K562 (cell line): ENCODE results near the gene TTC21A. TPM values are rescaled to one million over a fixed set of nuclear protein-coding genes. Genes with fewer than 3 reads are reported as not detected.

ENCODE experiments used
- CC2D1A ChIP-seq: fragments of 450-650 bp; IDR thresholded peaks from 2 replicates; pipeline ENCODE4 v1.6.1; 2017; ENCODE audit warnings: mild to moderate bottlenecking
- GTF2E2 ChIP-seq: fragments of 200-800 bp; sonication (Bioruptor generic); IDR thresholded peaks from 2 replicates; pipeline ENCODE4 v1.6.1; 2016; ENCODE audit warnings: missing genetic modification characterization, missing compliant biosample characterization
- GTF3C2 ChIP-seq: IDR thresholded peaks from 3 replicates; pipeline ENCODE4 v1.6.1; 2011; ENCODE audit warnings: borderline replicate concordance, mild to moderate bottlenecking, moderate library complexity; ENCODE audit not compliant: insufficient read length; ENCODE audit errors: extremely low read depth
- HNRNPK ChIP-seq: fragments of 200-400 bp; formaldehyde crosslinking; IDR thresholded peaks from one replicate; pipeline ENCODE4 v1.6.1; 2018; ENCODE audit warnings: mild to moderate bottlenecking, low read depth, low read length; ENCODE audit not compliant: poor library complexity, severe bottlenecking
- HNRNPLL ChIP-seq: fragments of 200-400 bp; formaldehyde crosslinking; IDR thresholded peaks from 2 replicates; pipeline ENCODE4 v1.6.1; 2017; ENCODE audit warnings: low read length, low read depth, mild to moderate bottlenecking; ENCODE audit not compliant: poor library complexity, severe bottlenecking
- ILK ChIP-seq: fragments of 450-650 bp; IDR thresholded peaks from 2 replicates; pipeline ENCODE4 v1.6.1; 2016; ENCODE audit warnings: missing genetic modification characterization, low read depth, mild to moderate bottlenecking, missing compliant biosample characterization, moderate library complexity, borderline replicate concordance
- IRF2 ChIP-seq: sonication (generic); formaldehyde crosslinking; IDR thresholded peaks from 2 replicates; pipeline ENCODE4 v1.8.1; 2022; ENCODE audit warnings: mild to moderate bottlenecking, missing genetic modification reagents
- JUN ChIP-seq, 2 experiments: sonication (generic) in 1 of 2; formaldehyde crosslinking in 1 of 2; IDR thresholded peaks; 2 replicates each; pipeline versions ENCODE4 v1.6.1 to v1.8.0; 2012 to 2022; ENCODE audit warnings: borderline replicate concordance in 2 of 2, mild to moderate bottlenecking in 2 of 2, improper control_type of control experiment in 1 of 2, low read depth in 1 of 2, low read length in 1 of 2, missing genetic modification reagents in 1 of 2
- LARP7 ChIP-seq: fragments of 450-650 bp; IDR thresholded peaks from 2 replicates; pipeline ENCODE4 v1.6.1; 2016
- NONO ChIP-seq, 2 experiments: fragments of 200-400 bp in 1 of 2; fragments of 450-650 bp in 1 of 2; formaldehyde crosslinking in 1 of 2; IDR thresholded peaks; 2 replicates each; pipeline ENCODE4 v1.6.1; 2017; ENCODE audit warnings: low read depth in 2 of 2, mild to moderate bottlenecking in 2 of 2, moderate library complexity in 2 of 2, low read length in 1 of 2
- SAFB2 ChIP-seq: fragments of 200-400 bp; formaldehyde crosslinking; IDR thresholded peaks from 2 replicates; pipeline ENCODE4 v1.6.1; 2018; ENCODE audit warnings: borderline replicate concordance, low read length, low read depth, moderate library complexity; ENCODE audit not compliant: severe bottlenecking
- SRSF1 ChIP-seq: fragments of 200-400 bp; formaldehyde crosslinking; IDR thresholded peaks from 2 replicates; pipeline ENCODE4 v1.6.1; 2017; ENCODE audit warnings: mild to moderate bottlenecking, low read depth, low read length, moderate library complexity
- ZC3H8 ChIP-seq: fragments of 450-650 bp; IDR thresholded peaks from 2 replicates; pipeline ENCODE4 v1.6.1; 2017
- ZNF263 ChIP-seq: sonication (generic); formaldehyde crosslinking; IDR thresholded peaks from 2 replicates; pipeline ENCODE4 v1.8.0; 2022; ENCODE audit warnings: mild to moderate bottlenecking, missing genetic modification reagents, borderline replicate concordance
- ZNF696 ChIP-seq: fragments of 250-450 bp; sonication (Bioruptor Pico); conservative IDR thresholded peaks from 2 replicates; pipeline ENCODE4 v1.4.0; 2020; ENCODE audit warnings: mild to moderate bottlenecking, moderate library complexity
- ZNF740 ChIP-seq, 3 experiments: fragments of 200-800 bp in 1 of 3; sonication (Bioruptor generic) in 1 of 3; sonication (generic) in 1 of 3; formaldehyde crosslinking in 1 of 3; IDR thresholded peaks; 2 replicates each; pipeline versions ENCODE4 v1.6.1 to v1.8.0; 2016 to 2022; ENCODE audit warnings: mild to moderate bottlenecking in 2 of 3, missing compliant biosample characterization in 2 of 3, missing genetic modification characterization in 2 of 3, missing genetic modification reagents in 1 of 3
- ZNF778 ChIP-seq: fragments of 450-650 bp; formaldehyde crosslinking; IDR thresholded peaks from 2 replicates; pipeline ENCODE4 v1.4.0; 2020; ENCODE audit warnings: mild to moderate bottlenecking, moderate library complexity
- polyA plus RNA-seq, 8 experiments: library from polyadenylated mRNA; depleted of rRNA in 4 of 8; stranded (reverse) in 5 of 8; unstranded in 3 of 8; fragments of >200 nt; fragmentation: Nextera tagmentation in 2 of 8; fragmentation: Illumina TruSeq in 1 of 8; extraction: Ambion mirVana in 2 of 8; extraction: Trizol in 1 of 8; gene quantifications; 2 replicates each; pipeline versions ENCODE4 v1.2.1 to v1.2.3, GENCODE V29; 2011 to 2014; ENCODE audit warnings: inconsistent platforms in 1 of 8, missing spikeins in 1 of 8
- total RNA-seq, 7 experiments: library from RNA; depleted of rRNA in 6 of 7; stranded (reverse); fragments of >200 nt in 6 of 7; fragmentation: Illumina TruSeq in 2 of 7; extraction: Trizol in 2 of 7; gene quantifications; 2 replicates each; pipeline versions ENCODE4 v1.2.1 to v1.2.3, GENCODE V29; 2011 to 2021; ENCODE audit warnings: low replicate concordance in 1 of 7
- TF ChIP-seq, protein P1 (sequence below): sonication (generic); formaldehyde crosslinking; IDR thresholded peaks from 2 replicates; pipeline ENCODE4 v1.8.0; 2022; ENCODE audit warnings: mild to moderate bottlenecking, missing genetic modification reagents
- TF ChIP-seq, protein P2 (sequence below): fragments of 450-650 bp; formaldehyde crosslinking; IDR thresholded peaks from 2 replicates; pipeline ENCODE4 v1.4.0; 2020; ENCODE audit warnings: mild to moderate bottlenecking

Gene TTC21A
- total and polyA plus RNA-seq, 9 of the 15 experiments (the other 6 are each of a cell fraction or from before 2014, with no cell fraction given): 0.22 to 1.4 (median 0.70) TPM

DNA sequence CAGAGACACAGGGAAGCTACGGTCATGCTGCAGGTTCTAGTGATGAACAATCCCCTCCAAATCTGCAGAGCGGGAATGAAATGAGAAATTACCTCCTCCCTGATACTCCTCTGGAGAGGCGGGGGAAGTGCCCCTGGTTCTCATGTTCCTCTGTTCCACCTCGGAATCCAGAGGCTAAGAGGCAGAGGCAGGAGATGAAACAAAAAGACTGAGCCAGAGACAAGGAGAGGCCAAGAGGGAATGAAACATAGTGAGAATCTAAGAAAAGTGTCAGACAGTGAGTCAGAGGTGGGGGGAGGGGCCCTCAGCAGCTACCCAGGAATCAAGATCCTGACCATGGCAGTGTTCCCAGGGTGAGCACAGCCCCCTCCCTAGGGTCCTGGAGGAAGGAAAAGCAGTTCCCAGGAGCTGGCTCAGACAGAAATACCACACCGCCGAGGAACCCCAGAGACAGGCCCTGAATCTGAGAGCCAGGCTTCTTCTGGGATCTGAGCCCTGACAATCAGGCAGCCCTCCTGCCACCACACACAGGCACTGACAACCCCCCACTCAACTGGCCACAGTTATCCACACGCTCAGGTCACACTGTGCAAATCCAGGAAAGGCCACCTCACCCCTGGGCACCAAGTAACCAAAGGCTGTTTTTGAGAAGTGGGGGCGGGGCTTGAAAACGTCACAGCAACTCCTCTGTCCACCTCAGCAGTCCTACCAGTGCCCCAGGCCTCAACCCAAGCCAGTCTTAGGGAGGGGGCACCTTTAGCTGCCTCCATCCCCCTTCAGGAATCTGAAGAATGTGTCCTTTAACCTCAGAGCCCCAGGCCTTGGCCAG, 43.5 kb downstream of the TTC21A start (continued):
- TF ChIP-seq CC2D1A: no peak
- TF ChIP-seq, protein P1, sequence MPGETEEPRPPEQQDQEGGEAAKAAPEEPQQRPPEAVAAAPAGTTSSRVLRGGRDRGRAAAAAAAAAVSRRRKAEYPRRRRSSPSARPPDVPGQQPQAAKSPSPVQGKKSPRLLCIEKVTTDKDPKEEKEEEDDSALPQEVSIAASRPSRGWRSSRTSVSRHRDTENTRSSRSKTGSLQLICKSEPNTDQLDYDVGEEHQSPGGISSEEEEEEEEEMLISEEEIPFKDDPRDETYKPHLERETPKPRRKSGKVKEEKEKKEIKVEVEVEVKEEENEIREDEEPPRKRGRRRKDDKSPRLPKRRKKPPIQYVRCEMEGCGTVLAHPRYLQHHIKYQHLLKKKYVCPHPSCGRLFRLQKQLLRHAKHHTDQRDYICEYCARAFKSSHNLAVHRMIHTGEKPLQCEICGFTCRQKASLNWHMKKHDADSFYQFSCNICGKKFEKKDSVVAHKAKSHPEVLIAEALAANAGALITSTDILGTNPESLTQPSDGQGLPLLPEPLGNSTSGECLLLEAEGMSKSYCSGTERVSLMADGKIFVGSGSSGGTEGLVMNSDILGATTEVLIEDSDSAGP (CRISPR knock-in tag): no peak
- TF ChIP-seq ZNF696 (CRISPR knock-in tag): no peak
- TF ChIP-seq ZNF740 (CRISPR knock-in tag; IDR thresholded peaks at IDR 0.05): 0 out of 2 replicates have a peak, but pooled peaks have one; percentile 76
- no peak for TF ChIP-seq ZNF740 (tag; IDR thresholded peaks at IDR 0.05)
- no peak for TF ChIP-seq ZNF778 (CRISPR knock-in tag)
- TF ChIP-seq HNRNPLL: peak; percentile 18
- TF ChIP-seq JUN (IDR thresholded peaks at IDR 0.05; ENCODE audit: borderline replicate concordance, low read depth, low read length): peak; percentile 89
- no peak for TF ChIP-seq JUN (CRISPR knock-in tag; IDR thresholded peaks at IDR 0.05; ENCODE audit: borderline replicate concordance)
- no peak for TF ChIP-seq LARP7
- no peak for TF ChIP-seq SAFB2
- TF ChIP-seq ILK: no peak
- TF ChIP-seq GTF2E2 (tag): no peak
- no peak for TF ChIP-seq HNRNPK
- no peak for TF ChIP-seq NONO (IDR thresholded peaks at IDR 0.05; ENCODE audit: low read depth in 2 of 2, low read length in 1 of 2)
- no peak for TF ChIP-seq ZC3H8
- TF ChIP-seq, protein P2, sequence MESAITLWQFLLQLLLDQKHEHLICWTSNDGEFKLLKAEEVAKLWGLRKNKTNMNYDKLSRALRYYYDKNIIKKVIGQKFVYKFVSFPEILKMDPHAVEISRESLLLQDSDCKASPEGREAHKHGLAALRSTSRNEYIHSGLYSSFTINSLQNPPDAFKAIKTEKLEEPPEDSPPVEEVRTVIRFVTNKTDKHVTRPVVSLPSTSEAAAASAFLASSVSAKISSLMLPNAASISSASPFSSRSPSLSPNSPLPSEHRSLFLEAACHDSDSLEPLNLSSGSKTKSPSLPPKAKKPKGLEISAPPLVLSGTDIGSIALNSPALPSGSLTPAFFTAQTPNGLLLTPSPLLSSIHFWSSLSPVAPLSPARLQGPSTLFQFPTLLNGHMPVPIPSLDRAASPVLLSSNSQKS: no peak
- TF ChIP-seq GTF3C2: no peak
- TF ChIP-seq ZNF263 (CRISPR knock-in tag): peak; percentile 51; the same call in 1 of the 2 replicates
- no peak for TF ChIP-seq SRSF1
- TF ChIP-seq IRF2 (CRISPR knock-in tag): no peak
